Measurements from ENCODE around the gene NECAB2.

GRCh38 chr16:83995754-83996153 is 27.7 kb downstream of the NECAB2 start:
- no peak for TF ChIP-seq CTCF (IDR thresholded peaks at IDR 0.05)
- no peak for TF ChIP-seq EP300 (IDR thresholded peaks at IDR 0.05)
- TF ChIP-seq POLR2A (IDR thresholded peaks at IDR 0.05), result no peak

Data from tibial nerve (tissue), 4 donors.